HG02938 (cell line): ENCODE results near the gene FNDC1.
"Not testable (repeated sequence)": the region's sequence is repeated elsewhere in the genome, so short reads cannot be mapped to it uniquely, and the experiment has no call there.

Experiments
- ATAC-seq: cut with Tn5 transposase; IDR thresholded peaks from one replicate; pipeline ENCODE4 v1.9.1; 2021; ENCODE audit warnings: mild to moderate bottlenecking, moderate library complexity; ENCODE audit not compliant: unreplicated experiment

Gene FNDC1

DNA sequence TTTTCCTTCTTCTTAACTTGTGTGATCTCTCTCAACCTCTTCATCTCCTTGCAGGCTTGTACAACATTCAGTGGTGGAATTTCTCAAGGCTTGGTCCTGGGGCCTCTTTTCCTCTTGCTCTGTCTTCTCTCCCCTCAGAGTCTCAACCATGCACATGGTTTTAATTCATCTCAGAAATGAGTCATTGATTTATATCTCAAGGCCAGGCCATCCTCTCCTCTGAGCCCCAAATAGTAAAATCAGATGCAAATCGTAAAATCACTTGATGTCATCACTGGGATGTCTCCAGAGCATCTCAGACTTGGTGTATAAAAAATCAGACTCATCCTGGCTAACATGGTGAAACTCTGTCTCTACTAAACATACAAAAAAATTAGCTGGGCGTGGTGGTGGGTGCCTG is 85.0 kb downstream of the FNDC1 start:
- ATAC-seq, result no peak

DNA sequence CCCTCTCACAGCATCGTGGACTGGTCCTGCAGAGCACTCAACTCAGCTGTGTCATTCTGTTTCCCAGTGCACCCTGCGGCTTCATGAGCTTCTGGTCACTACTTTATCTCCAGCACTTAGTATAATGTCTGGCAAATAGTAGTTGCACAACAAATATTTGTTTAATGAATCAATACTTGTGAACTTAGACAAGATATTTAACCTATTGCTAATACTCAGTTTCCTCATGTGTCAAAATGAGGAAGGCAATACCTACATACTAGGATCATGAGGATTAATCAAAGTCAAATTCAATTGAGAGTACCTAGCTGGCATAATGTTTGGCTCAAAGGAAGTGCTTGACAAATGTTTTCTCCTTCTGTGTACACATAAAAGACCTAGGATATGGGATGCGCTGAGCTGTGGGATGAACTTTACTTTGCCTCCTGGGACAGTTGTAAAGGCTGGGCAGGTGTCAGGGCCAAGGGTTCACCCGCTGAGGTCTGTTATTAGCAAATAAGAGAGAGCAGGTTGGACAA is 86.3 kb downstream of the FNDC1 start:
- no peak for ATAC-seq

DNA sequence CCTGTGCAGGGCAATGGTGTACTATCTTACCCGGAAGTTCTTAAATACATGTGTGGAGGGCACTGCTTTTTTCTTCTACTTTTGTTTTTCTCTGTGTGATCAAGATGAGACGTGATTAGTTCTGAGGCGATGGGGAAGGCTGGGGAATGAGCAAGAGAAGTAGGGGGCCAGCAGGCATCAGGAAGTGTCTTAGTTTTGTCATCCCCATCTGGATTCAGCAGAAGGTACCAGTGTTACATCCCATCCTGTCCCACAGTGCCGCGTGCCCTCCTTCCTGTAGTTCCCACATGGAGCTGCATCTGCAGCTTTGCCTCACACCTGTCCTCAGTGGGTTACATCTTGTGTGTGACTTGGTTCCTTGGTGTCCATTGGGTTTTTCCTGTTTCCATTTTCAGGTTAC is 86.9 kb downstream of the FNDC1 start:
- no peak for ATAC-seq

DNA sequence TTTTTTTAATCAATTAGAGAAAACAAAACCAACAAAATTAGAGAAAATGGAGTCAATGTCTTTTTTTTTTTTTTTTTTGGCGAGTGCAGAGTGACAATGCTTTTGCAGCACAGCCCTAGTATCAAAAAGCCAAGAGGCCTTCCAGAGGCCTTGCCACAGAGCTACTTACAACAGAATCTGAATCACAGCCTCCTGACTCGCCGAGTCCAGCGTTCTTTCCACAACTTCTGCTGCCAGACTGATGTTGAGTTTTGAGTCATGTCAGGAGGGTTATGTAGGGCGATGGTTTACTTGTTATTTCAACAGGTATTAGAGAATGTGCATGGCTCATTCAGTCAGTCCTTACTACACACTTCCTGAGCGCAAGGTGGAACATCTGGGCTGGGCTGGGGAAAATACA is 88.6 kb downstream of the FNDC1 start:
- ATAC-seq, result no peak

DNA sequence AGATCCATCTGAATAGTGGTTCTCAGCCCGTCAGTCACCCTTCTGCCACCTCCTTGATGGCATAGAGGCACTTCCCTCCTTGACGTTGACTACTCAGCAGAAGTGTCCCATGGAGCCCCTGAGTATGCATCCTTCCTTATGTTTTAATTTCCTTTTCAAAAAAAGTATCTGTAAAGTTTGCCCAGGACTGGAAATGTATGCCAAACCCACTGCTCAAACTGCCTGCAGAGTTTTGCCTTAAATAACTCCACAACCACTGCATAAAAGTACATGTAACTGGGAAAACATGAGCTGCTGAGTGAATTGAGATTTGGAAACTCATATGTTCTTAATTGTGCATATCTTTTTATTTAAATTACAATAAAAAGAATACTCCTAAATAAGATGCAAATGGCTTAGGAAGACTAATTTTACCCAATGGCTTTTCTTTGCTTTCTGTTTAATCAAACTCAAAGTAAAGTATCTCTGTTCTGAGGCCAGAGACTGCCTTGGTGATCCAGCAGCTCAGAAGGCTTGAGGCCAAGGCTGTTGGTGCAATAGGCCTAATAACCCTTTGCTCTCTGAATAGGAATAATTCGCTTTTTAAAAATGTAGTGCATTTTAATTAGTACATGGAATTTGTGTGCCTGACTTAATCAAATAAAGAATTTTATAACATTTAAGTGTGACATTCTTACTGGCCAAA is 90.4 kb downstream of the FNDC1 start:
- ATAC-seq, result no peak

DNA sequence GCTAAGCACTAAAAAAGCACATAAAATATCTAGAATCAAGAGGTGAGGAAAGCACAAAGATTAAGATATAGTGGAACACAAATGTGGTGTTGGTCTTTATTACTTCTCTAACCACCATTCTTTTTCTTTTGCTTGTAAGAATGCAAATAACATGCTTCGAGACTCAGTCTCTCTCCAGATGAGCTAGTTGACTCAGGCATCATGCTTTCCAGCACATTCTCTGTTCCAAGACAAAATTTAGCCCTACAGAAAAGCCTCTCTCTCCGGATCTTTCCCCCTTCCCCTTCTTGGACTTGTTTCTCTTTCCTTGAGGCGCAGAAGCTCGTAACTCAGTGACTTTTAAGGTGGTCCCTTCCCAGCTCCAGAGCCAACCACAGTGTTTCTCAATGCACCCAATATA is 91.0 kb downstream of the FNDC1 start:
- ATAC-seq, result no peak

DNA sequence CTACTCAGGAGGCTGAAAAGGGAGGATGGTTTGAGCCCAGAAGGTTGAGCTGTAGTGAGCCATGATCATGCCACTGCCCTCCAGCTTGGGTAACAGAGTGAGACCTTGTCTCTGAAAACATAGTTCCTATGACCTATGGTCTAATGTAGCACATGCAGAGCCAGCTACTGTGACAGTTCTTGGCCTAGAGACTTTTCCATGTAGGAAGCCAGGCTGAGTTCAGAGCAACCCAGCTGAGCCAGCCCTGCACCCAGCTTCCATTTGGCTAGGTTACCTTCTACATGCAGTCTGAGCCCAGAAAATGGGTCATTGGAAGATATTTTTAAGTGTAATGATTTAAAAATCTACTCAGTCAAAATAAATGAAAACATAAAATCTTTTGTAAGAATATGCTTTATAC is 92.8 kb downstream of the FNDC1 start:
- no peak for ATAC-seq

DNA sequence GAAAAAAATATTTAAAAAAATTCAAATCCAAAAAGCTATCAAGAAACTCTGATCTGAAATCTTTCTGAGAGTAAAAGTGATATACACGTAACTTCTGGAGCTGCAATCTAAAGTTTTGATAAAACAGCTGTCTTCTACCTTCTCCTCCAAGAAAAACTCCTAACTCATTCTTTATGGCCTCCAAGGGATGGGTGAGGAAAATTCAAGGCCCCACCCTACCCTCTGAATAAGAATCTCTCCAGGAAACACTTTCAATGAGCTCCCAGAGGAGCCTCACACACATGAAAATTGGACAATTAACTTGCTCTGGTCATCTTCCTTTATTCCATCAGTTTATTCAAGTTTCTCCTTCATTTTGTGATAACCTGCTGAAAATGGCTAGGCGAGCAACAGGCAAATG is 93.4 kb downstream of the FNDC1 start:
- no peak for ATAC-seq

DNA sequence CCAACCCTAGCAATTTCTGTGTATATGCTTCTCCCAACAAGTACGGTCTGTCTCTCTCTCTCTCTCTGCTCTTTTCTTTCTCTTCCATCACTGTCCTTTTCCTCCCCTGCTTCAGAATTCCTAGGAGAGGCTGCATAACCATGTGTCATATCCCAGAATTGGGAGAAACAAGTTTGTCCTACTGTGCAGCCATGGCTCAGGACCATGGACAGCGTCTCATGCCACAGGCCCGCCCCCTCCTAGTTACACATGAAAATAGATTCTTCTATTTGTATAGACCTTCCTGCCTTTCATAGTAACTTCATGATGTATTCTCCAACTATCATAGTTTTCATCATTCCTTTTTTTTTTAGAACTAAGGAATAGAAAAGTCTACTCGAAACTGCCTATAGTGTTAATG is 98.0 kb downstream of the FNDC1 start:
- ATAC-seq, result no peak

DNA sequence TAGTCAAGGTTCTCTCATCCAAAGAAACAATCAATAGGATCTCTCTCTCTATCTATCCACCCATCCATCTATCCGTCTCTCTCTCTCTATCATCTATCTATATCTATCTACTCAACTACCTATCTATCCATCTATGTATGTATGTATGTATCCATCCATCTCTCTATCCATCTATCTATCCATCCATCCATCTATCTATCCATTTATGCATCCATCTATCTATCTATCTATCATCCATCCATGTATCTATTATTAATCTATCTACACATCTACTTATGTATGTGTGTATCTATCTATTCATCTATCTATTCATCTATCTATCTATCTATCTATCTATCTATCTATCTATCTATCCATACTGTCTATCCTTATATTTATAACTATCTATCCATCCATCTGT is 99.3 kb downstream of the FNDC1 start:
- ATAC-seq, result no peak

DNA sequence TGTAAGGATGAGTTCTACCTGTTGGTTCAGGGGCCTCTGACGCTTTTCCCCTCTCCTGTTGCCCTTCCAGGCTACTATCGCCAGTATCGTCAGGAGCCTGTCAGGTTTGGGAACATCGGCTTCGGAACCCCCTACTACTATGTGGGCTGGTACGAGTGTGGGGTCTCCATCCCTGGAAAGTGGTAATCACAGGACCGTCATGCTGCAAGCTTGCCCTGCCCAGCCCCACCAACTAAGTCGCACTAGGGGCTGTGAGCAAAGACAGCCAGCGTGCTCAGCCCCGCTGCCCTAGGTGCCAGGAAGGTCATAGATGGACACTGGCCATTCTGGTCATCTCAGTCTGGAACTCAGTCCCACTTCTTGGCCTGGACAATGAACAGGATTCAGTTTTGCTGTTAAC is 102.1 kb downstream of the FNDC1 start:
- no peak for ATAC-seq

DNA sequence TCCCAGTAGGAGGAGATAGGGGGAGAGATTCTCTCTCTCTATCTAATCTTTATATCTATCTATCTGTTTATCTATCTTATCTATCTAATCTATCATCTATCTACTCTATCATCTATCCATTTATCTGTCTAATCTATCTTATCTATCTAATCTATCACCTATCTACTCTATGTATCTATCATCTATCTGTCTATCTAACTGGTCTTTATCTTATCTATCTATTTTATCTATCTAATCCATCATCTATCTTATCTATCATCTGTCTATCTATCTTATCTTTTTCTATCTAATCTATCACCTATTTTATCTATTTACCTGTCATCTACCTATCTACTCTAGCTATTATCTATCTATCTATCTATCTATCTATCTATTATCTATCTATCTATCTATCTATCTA is 109.4 kb downstream of the FNDC1 start:
- ATAC-seq, result no peak

DNA sequence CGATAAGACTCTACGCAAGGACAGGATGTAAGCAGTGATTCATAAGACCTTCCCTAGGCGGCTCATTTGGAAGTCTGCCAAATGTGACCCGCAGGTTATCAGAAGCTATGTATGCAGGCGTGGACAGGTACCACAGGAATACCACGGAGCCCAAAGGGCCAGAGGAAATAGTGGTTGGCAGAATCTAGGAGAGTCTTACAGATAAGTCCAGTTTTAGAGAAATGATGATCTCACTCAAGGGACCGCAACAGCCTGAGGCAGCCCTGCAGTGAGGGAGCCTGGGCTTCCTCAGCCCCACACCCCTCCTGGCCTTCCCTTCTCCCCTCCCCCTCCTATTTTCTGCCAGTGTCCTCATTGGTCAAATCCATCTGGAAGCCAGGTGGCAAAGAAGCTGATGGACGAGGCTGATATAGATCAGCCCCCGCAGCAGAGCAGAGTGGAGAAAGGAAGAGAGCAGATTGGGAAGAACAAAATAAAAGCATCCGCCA is 110.6 kb downstream of the FNDC1 start:
- no peak for ATAC-seq

DNA sequence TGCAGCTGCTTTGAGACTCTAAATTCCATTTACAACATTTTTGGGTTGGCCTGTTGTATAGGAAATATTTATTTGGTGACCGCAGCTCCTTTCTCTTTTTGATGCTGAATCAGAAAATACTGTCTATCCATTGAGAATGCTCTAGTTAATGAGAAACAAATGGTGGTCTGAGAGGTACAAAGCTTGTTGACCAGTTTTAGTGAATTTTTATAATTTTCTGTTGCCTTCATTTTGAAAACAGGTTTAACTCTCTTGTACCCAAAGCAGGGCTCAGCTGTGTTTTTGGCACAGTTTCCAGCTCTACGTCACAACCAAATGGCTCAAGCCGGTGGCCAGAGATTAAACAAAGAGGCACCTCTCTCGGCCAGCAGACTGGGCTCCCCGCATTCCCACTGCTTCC is 113.2 kb downstream of the FNDC1 start:
- no peak for ATAC-seq

DNA sequence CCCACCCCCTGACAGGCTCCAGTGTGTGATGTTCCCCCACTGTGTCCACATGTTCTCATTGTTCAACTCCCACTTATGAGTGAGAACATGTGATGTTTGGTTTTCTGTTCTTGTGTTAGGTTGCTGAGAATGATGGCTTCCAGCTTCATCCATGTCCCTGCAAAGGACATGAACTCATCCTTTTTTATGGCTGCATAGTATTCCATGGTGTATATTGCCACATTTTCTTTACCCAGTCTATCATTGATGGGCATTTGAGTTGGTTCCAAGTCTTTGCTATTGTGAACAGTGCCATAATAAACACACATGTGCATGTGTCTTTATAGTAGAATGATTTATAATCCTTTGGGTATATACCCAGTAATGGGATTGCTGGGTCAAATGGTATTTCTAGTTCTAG is 115.5 kb downstream of the FNDC1 start:
- not testable (repeated sequence) for ATAC-seq

DNA sequence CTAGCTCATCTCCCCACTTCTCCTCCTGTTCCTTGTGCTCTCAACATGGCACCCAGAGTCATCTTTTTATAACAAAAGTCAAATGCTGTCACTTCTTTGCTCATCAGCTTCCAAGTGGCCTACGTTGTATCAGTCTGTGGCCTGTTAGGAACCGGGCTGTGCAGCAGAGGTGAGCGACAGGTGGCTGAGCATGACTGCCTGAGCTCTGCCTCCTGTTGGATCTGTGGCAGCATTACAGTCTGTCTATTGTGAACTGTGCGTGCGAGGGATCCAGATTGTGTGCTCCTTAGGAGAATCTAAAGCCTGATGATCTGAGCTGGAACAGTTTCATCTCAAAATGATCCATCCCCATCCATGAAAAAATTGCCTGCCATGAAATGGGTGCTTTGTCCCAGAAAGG is 129.6 kb downstream of the FNDC1 start:
- no peak for ATAC-seq

DNA sequence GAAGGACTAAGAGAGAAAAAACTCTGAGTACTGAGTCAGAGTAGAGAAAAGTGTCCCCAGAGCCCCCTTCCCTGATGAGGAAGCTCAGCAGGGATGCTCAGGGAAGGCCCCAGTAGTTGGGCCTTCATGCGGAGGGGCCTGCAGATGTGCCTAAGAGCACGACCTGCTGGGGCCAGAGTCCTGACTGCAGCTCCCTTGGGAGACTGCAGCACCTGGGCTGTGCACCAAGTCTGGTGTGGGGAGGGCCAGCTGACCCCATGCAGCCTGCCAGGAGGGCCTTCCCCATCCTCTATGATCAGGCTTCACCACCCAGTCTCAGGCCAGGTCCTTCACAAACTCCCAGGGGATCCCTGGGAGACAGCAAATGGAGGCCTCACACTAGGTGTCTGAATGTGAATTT is 130.4 kb downstream of the FNDC1 start:
- ATAC-seq, result no peak

DNA sequence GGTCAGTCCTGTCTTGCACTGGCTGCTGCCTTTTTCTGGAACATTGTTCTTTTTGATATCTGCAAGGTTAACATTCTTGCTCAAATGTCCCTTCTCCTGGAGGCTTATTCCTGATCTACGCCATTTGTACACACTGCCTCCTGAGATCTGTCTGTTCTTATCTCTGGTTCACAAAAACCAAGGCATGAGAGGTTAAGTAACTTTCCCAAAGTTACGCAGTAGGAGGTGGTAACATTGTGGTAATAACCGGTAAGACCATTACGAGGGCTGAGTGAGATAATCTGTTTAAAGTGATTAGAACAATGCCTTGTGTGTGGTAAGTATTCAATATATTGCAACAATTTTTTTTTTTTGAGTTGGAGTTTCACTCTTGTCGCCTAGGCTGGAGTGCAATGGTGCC is 132.1 kb downstream of the FNDC1 start:
- ATAC-seq, result no peak

DNA sequence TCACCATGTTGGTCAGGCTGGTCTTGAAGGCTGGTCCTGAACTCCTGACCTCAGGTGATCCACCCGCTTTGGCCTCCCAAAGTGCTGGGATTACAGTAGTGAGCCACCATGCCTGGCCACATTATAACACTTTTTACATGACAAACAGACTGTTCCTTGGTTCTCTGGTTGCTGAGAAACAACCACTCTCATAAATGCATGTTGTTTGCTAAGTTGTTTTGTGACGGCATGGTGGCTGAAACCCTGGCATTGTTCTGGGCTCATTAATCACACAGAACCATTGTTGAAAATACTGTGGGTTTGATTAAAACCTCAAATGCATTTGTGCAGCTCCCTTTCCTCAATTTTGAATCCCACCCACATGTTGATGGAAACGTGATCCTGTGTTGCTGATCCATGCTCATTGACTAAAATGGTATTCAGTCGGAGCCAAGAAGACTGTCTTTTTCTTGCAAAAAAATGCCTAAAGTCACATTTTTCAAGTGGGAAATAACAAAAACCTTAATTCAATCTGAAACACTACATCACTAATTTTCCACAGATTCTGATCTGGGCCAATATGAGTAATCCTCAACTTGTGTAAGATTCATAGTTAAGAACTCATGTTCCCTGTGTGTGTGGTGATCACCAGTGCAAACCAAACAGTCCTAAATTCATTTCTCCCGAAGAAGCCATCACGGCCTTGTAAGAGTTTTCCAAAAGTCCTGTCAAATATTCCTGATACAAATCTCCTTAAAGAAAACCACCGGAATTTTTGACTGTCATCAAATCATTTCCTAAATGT is 132.8 kb downstream of the FNDC1 start:
- no peak for ATAC-seq

DNA sequence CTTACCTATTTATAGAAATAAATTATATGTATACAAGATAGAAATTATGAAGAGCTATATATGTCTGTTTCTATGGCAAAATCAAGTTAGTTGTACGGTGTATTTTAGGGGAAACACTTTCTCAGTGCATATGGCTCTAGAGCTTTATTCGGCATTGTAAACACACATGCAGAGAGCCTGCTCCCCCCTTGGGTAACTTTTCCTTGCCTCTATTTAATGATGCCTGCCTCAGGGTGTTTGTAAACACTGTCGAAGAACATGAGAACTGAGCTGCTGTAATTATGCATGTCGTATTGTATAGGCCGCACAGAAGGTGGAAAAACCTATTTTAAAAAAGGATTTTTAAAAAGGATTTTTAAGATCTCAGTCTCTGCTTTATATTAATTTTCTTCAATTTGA is 133.4 kb downstream of the FNDC1 start:
- ATAC-seq, result no peak

DNA sequence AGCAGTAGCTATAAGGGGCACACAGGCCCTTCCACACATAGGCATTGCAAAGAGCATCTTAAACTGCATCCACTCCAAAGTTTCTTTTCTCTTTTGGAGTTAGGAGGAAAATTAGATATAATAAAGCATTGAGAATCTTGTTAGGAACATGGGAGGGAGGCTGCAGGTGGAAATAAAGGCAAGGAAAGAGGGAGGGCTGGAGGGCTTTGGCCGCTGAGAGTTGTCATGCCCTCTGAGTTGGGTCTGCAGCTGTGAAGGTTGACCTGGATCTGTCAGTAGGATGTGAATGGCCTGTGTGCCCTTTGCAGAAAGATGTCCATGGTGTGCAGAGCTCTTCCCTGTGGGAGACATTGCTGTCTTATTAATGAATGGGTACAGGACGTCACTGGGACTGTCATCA is 134.0 kb downstream of the FNDC1 start:
- ATAC-seq, result no peak

DNA sequence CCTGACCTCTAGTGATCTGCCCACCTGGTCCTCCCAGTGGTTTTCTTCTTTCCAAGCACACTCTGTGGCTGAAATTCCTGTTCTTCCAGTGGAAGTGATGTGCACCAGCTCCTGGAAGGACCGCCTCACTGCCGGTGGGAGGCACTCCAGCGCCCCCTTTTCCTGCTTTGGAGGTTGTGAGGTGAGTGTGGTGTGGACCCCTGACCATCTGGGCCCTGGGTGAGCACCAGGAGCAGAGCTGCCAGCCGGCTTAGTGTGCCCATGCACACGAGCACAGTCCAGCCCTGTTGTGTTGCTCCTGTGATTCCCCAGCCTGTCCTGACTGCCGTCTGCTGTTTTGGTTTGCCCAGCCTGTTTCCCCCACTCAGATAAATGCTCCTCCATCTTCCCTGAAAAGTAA is 134.6 kb downstream of the FNDC1 start:
- no peak for ATAC-seq
